Measurements from ENCODE around the gene GREB1. TPM values are rescaled to one million over a fixed set of nuclear protein-coding genes. Genes with fewer than 3 reads are reported as not detected.

Gene GREB1
- total RNA-seq, 1 experiment from 2014 or later: 14.7 TPM

DNA sequence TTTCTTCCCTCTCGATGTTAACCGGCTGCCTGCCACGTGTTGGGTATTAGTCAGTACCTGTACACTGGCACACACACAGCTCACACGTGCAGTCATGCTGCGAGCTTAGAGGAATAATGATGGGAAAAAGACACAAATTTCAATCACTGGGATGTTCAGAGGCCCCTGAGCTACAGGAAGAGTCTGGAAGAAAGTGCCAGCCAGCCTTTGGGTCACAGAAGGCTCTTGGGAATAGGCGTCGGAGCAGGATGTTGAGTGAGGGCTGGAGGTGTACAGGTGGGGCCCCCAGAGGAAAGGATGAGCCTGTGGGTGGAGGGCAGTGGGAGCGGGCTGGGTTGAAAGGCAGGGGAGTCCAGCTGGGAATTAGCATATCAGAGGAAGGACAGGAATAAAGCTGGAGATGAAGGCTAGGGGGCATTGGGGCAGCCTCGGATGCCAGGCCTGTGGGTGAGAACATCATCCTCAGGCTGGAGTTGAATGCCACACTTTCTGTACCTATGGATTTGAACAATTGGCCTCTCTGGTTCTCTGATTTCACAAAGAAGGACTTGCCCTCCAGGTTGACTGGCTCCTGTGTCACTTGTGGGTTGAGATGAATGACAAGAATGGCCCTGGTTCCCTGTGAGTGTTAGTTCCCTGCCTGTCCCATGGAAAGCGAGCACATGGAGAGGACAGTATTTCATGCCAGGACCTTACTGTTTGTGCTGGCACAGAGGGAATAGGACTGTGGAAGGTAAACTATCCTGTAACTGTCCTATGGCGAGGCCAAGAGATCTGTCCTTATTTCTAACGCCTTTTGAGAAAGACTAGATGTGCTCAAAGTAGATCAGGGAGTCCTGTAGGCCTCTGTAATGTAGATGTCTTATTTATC, 40.6 kb downstream of the GREB1 start:
- no peak for DNase-seq (ENCODE audit: low spot score)
- in situ Hi-C loops (cut with HindIII; ENCODE audit: low sequenced_read_pairs): no loop called here

DNA sequence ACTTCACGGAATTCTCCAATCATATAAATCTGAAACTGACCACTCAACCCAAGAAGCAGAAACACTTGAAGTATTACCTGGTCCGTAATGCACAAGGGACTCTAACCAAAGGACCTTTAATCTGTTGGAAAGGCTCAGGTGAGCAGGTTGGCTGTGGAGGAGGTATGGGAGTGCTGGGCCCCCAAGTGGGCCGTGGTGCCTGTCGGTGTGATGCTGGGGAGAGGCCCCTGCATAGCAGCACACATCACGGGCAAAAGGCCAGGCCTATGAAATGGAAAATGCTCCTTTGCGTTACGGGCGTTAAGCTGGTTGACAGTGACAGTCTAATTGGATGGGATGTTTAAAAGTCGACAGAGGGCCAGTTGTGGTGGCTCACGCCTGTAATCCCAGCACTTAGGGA, 42.6 kb downstream of the GREB1 start:
- no peak for DNase-seq (ENCODE audit: low spot score)
- in situ Hi-C loops (cut with HindIII; ENCODE audit: low sequenced_read_pairs): no loop called here

DNA sequence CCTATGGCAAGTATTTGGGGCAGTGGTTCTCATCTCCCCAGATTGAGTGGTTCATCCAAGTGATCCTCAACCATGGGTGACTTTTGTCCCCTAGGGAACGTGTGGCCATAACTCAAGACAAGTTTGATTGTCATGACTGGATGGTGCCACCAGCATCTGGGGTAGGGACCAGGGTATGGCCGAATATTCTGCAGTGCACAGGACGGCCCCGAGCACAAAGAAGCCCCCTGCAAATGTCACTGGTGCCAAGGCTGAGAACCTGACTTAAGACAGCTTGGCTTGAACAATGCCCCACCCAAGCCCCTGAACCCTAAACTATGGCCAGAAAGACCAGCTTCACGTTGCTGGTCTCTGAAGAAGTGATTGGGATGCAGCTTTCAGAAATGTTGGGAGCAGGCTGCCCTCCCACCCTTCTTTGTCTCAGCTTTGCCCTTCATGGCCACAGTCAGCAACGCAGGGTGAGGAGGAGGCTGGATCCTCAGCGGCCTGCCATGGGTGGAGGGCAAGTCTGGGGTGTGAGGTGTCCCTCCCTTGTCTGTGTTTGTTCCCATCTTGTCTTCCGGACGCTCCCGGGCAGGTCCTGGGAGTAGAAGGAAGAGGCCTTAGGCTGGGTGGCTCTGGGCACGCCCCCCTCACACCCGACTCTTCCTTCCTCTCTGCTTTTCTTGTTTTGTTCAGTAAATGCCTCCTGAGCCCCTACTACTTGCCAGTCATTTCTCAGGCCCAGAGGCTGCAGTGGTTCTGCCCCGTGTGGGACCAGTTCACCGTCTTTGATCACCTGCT, 43.4 kb downstream of the GREB1 start:
- in situ Hi-C loops (cut with HindIII; ENCODE audit: low sequenced_read_pairs): no loop called here
- no peak for DNase-seq (ENCODE audit: low spot score)

DNA sequence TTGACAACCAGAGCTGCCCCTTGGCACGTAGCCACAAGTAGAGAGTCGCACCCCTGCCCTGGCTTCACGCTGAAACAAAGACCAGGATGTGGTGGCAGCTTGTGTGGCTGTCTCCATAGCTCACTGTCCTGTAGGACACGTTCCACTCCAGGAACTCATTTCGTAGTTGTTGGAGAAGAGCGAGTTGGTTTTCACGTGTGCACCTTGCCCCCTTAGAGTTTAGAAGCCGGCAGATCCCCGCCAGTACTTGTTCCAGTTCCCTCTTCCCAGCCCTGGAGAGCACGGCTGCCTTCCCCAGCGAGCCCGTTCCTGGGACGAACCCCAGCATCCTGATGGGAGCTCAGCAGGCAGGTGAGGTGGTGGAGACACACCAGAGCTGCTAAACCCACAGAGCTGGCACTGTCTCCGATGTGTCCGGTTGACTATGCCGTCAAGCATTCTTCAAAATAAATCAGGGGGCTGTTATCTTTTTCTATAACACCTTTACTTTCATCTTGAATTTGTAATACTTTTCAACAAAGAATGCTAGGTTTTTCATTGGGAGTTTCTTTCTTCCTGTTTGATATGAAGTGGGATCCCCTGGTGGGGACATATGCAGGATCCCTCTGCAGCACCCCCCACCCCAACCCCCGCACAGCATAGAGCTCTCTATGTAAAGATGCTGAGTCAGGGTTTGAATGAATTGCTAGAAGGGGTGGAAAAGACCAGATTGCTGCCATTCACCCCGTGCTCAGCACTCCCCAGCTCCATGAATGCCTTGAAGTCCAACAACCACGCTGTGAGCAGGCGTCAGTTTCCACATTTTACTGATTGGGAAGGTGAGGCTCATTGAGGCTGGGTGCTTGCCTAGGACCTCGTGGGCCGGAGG, 44.5 kb downstream of the GREB1 start:
- no peak for DNase-seq (ENCODE audit: low spot score)
- in situ Hi-C loops (cut with HindIII; ENCODE audit: low sequenced_read_pairs): no loop called here

- no peak for DNase-seq (ENCODE audit: low spot score)
- in situ Hi-C loops (cut with HindIII; ENCODE audit: low sequenced_read_pairs): no loop called here
Measured at GRCh38 chr2:11578986-11579774, 45.3 kb downstream of the GREB1 start.

DNA sequence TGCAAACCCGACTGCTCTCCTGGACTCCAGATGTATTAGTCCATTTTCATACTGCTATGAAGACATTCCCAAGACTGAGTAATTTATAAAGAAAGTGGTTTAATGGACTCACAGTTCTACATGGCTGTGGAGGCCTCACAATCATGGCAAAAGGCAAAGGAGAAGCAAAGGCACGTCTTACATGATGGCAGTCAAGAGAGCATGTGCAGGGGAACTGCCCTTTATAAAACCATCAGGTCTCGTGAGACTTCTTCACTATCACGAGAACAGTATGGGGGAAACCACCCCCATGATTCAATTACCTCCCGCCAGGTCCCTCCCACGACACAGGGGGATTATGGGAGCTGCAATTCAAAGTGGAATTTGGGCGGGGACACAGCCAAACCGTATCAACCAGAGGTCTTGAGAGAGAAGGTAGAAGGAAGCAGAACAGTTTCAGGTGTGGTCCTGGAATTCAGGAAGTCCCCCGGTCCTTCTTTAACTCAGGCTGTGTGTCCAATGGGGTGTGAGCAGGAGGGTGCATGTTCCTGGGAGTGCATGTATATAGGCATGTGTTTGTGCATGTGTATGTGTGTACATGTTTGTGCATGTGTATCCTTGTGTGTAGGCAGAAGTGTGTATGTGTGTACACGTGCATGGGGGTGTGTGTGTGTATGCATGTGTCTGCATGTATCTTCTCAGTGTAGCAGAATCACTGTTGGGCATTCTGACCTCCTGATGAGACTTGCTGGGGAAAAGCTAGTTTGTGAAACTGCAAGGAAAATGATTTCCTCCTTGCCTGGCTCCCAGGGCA, 46.2 kb downstream of the GREB1 start:
- in situ Hi-C loops (cut with HindIII; ENCODE audit: low sequenced_read_pairs): no loop called here
- no peak for DNase-seq (ENCODE audit: low spot score)

- in situ Hi-C loops (cut with HindIII; ENCODE audit: low sequenced_read_pairs): no loop called here
- no peak for DNase-seq (ENCODE audit: low spot score)
Measured at GRCh38 chr2:11580697-11581096, 46.9 kb downstream of the GREB1 start.

DNA sequence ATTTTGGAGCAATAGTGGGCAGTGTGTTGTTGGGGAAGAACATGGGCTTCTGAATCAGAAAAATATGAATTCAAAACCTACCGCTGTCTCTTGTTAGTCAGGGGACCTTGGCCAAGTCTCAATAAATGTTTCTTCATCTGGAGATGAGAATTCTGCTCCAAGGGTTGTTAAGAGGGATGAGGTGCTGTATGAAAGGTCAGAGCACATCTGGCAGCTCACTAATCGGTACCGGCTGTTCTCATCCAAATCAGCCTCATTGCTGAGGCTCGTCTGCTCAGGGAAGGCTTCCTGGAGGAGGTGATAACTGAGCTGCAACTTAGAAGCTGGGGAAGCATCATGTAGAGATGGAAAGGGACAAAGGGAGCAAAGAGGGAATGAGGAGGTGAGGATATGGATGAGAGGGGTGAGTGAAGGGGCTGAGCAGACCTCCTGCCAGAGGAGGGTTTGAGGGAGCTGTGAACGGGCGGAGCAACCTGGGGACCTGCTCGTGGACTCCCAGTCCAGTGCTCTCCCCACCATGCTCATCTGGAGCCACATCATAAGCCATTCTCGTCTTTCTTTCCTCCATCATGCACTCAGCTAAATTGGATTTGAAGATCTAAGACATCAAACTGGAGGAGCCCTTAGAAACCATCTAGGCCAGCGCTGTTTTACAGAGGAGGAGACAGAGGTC, 47.4 kb downstream of the GREB1 start:
- DNase-seq (ENCODE audit: low spot score): no peak
- in situ Hi-C loops (cut with HindIII; ENCODE audit: low sequenced_read_pairs): no loop called here

GRCh38 chr2:11581797-11582611, 48.2 kb downstream of the GREB1 start:
- in situ Hi-C loops (cut with HindIII; ENCODE audit: low sequenced_read_pairs): no loop called here

DNA sequence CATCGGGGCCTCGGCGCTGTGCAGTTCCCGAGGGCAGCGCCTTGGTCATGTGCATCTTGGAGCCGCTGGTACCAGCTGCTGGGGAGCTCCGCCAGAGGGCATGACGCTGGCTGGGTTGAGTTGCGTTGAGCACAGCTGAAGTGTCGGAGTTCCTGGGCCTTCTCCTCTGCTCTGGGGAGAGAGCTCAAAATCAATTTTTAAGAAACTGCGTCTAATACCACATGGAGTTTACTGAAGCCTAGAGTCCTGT, 48.7 kb downstream of the GREB1 start:
- no peak for DNase-seq (ENCODE audit: low spot score)
- in situ Hi-C loops (cut with HindIII; ENCODE audit: low sequenced_read_pairs): no loop called here

More at GRCh38 chr2:11581797-11582611, 48.2 kb downstream of the GREB1 start:
- no peak for DNase-seq (ENCODE audit: low spot score)

- DNase-seq (ENCODE audit: low spot score): peak; percentile 38
Measured at GRCh38 chr2:11582862-11583752, 49.3 kb downstream of the GREB1 start.

GRCh38 chr2:11583840-11584524, 50.1 kb downstream of the GREB1 start:
- DNase-seq (ENCODE audit: low spot score): peak; percentile 70
- in situ Hi-C loops (cut with HindIII; ENCODE audit: low sequenced_read_pairs): no loop called here

More at GRCh38 chr2:11582862-11583752, 49.3 kb downstream of the GREB1 start:
- in situ Hi-C loops (cut with HindIII; ENCODE audit: low sequenced_read_pairs): no loop called here

DNA sequence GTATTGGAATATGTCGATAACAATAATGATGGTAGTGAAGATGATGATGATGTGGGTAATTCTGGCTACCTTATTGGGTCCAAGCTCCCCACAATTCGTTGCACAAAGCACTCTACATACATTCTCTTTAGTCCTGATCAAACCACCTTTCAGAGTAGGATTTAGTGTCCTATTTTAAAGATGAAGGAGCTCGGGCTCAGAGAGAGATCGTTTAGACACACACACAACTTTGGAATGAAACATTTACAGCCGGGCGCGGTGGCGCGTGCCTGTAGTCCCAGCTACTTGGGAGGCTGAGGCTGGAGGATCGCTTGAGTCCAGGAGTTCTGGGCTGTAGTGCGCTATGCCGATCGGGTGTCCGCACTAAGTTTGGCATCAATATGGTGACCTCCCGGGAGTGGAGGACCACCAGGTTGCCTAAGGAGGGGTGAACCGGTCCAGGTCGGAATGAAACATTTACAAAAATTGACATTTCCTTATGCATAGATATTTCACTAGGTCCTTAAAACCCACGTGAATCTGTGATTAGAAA, 50.7 kb downstream of the GREB1 start:
- in situ Hi-C loops (cut with HindIII; ENCODE audit: low sequenced_read_pairs): no loop called here
- no peak for DNase-seq (ENCODE audit: low spot score)

GRCh38 chr2:11585071-11585470, 51.2 kb downstream of the GREB1 start:
- in situ Hi-C loops (cut with HindIII; ENCODE audit: low sequenced_read_pairs): no loop called here

More at GRCh38 chr2:11585071-11585470, 51.2 kb downstream of the GREB1 start:
- DNase-seq (ENCODE audit: low spot score): no peak

Data from G401 (cell line).